ENCODE data around the gene OR6J1. TPM values are rescaled to one million over a fixed set of nuclear protein-coding genes. Genes with fewer than 3 reads are reported as not detected.
A peak's percentile ranks its signal among the peaks of the same experiment; 100 is the strongest.

OR6J1 gene
- total and polyA plus RNA-seq, 9 of the 15 experiments (the other 6 are each of a cell fraction or from before 2014, with no cell fraction given): not detected

DNA sequence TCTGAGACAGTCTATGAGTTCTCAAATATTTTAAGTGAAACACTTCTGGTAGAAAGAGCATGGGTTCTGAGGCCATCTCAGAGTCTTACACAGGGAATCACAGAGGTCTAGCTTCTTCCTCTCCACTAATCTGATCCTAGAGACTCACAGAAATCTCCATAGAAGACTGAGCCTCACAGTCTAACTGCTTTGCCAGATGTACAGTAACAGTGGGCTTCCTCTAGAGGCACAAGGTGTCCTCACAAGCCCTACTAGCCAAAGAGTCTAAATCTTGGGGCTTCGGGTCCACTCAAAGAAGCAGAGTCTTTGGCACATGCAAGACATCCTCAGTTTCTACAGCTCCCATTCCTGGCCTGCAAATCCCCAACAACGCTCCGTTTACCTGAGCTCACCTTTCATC lies 14.1 kb downstream of the OR6J1 start:
- ChIA-PET POLR2A (no interaction called here), CTCF (ENCODE audit: low intra/inter-chr PET ratio) (no interaction called here)
- Histone ChIP-seq H3K36me3 (ENCODE audit: control insufficient read depth, insufficient read depth, low read length) (no peaks in the 10 kb centered on the region), H2AFZ (ENCODE audit: low read depth, low read length) (no peak overlapping the region), H3K4me3 (no peak overlapping the region), H3K4me2 (ENCODE audit: insufficient read depth, low read length) (no peak overlapping the region), H3K27ac (ENCODE audit: extremely low read depth, low read depth, low read length) (no peak overlapping the region), H3K9me1 (ENCODE audit: control insufficient read depth, insufficient read depth, low read length) (no peaks in the 10 kb centered on the region), H3K79me2 (ENCODE audit: control insufficient read depth, insufficient read depth, low read length) (no peaks in the 10 kb centered on the region), H3K4me1 (replicated peaks in 1 of 2; ENCODE audit: control insufficient read depth in 2 of 2, insufficient read depth in 2 of 2, low read length in 2 of 2) (peaks cover 0 to 2% of the 10 kb centered on the region in 2 experiments; a peak in 1 of 5 replicates), H3K9ac (ENCODE audit: insufficient read depth in 1 of 2, low read depth in 2 of 2, low read length in 2 of 2) (no peak overlapping the region), H4K20me1 (replicated peaks; ENCODE audit: control insufficient read depth, insufficient read depth, low read length) (no peaks in the 10 kb centered on the region), H3K27me3 (ENCODE audit: control insufficient read depth in 2 of 2, insufficient read depth in 2 of 2, low read length in 2 of 2) (no peaks in the 10 kb centered on the region), H3K9me3 (replicated peaks; ENCODE audit: control insufficient read depth, insufficient read depth, low read depth, low read length) (no peaks in the 10 kb centered on the region)
- ATAC-seq (peak; percentile 66), FAIRE-seq (no peak), DNase-seq (ENCODE audit: extremely low read depth in 1 of 4, low spot score in 3 of 4) (no peak)
- intact Hi-C loops (cut with micrococcal nuclease): no loop called here
- no TSS peak for BruUV-seq (replicated peaks)
- in situ Hi-C loops (cut with MboI): no loop called here
- 4% methylated on average over 2 of the region's 3 CpGs for WGBS (ENCODE audit: insufficient coverage, low coverage, missing lambda C conversion rate)
- TF ChIP-seq, protein P1, sequence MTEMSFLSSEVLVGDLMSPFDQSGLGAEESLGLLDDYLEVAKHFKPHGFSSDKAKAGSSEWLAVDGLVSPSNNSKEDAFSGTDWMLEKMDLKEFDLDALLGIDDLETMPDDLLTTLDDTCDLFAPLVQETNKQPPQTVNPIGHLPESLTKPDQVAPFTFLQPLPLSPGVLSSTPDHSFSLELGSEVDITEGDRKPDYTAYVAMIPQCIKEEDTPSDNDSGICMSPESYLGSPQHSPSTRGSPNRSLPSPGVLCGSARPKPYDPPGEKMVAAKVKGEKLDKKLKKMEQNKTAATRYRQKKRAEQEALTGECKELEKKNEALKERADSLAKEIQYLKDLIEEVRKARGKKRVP (CRISPR knock-in tag; IDR thresholded peaks at IDR 0.05): no peak
- TF ChIP-seq MEF2D (tag; conservative IDR thresholded peaks at IDR 0.05; ENCODE audit: low read depth) (no peak), POLR2H (tag; IDR thresholded peaks at IDR 0.05; ENCODE audit: low read depth) (no peak), ZNF695 (CRISPR knock-in tag; IDR thresholded peaks at IDR 0.05) (no peak), PTBP1 (IDR thresholded peaks at IDR 0.05; ENCODE audit: low read depth, low read length) (no peak), KAT7 (CRISPR knock-in tag; IDR thresholded peaks at IDR 0.05; ENCODE audit: borderline replicate concordance) (no peak)
- TF ChIP-seq, protein P2, sequence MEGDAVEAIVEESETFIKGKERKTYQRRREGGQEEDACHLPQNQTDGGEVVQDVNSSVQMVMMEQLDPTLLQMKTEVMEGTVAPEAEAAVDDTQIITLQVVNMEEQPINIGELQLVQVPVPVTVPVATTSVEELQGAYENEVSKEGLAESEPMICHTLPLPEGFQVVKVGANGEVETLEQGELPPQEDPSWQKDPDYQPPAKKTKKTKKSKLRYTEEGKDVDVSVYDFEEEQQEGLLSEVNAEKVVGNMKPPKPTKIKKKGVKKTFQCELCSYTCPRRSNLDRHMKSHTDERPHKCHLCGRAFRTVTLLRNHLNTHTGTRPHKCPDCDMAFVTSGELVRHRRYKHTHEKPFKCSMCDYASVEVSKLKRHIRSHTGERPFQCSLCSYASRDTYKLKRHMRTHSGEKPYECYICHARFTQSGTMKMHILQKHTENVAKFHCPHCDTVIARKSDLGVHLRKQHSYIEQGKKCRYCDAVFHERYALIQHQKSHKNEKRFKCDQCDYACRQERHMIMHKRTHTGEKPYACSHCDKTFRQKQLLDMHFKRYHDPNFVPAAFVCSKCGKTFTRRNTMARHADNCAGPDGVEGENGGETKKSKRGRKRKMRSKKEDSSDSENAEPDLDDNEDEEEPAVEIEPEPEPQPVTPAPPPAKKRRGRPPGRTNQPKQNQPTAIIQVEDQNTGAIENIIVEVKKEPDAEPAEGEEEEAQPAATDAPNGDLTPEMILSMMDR (IDR thresholded peaks at IDR 0.05 in 2 of 3, conservative IDR thresholded peaks at IDR 0.05 in 1 of 3; ENCODE audit: insufficient read depth in 2 of 3, low read depth in 1 of 3, low read length in 3 of 3): 0 out of 6 replicates have a peak, but pooled peaks of 1 of the 3 experiments have one; percentile 22
- TF ChIP-seq, protein P3, sequence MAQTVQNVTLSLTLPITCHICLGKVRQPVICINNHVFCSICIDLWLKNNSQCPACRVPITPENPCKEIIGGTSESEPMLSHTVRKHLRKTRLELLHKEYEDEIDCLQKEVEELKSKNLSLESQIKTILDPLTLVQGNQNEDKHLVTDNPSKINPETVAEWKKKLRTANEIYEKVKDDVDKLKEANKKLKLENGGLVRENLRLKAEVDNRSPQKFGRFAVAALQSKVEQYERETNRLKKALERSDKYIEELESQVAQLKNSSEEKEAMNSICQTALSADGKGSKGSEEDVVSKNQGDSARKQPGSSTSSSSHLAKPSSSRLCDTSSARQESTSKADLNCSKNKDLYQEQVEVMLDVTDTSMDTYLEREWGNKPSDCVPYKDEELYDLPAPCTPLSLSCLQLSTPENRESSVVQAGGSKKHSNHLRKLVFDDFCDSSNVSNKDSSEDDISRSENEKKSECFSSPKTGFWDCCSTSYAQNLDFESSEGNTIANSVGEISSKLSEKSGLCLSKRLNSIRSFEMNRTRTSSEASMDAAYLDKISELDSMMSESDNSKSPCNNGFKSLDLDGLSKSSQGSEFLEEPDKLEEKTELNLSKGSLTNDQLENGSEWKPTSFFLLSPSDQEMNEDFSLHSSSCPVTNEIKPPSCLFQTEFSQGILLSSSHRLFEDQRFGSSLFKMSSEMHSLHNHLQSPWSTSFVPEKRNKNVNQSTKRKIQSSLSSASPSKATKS (CRISPR knock-in tag; IDR thresholded peaks at IDR 0.05): no peak
- TF ChIP-seq, protein P4, sequence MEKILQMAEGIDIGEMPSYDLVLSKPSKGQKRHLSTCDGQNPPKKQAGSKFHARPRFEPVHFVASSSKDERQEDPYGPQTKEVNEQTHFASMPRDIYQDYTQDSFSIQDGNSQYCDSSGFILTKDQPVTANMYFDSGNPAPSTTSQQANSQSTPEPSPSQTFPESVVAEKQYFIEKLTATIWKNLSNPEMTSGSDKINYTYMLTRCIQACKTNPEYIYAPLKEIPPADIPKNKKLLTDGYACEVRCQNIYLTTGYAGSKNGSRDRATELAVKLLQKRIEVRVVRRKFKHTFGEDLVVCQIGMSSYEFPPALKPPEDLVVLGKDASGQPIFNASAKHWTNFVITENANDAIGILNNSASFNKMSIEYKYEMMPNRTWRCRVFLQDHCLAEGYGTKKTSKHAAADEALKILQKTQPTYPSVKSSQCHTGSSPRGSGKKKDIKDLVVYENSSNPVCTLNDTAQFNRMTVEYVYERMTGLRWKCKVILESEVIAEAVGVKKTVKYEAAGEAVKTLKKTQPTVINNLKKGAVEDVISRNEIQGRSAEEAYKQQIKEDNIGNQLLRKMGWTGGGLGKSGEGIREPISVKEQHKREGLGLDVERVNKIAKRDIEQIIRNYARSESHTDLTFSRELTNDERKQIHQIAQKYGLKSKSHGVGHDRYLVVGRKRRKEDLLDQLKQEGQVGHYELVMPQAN (IDR thresholded peaks at IDR 0.05; ENCODE audit: borderline replicate concordance): no peak
